Prostate gland (tissue), 2 donors: Measurements from ENCODE around the gene EVC.

ENCODE experiments used
- POLR2A ChIP-seq: fragments of 450-650 bp; IDR thresholded peaks from one replicate; pipeline ENCODE4 v1.6.1; 2016; ENCODE audit warnings: antibody characterized with exemption, mild to moderate bottlenecking
- TF ChIP-seq, protein P1 (sequence below), 4 experiments: fragments of 200-600 bp in 2 of 4; fragments of 450-650 bp in 2 of 4; sonication (generic) in 2 of 4; IDR thresholded peaks; 1 replicate in 3 of 4; 2 replicates in 1 of 4; pipeline ENCODE4 v1.5.1; 2016 to 2019; ENCODE audit warnings: antibody characterized with exemption in 4 of 4, mild to moderate bottlenecking in 2 of 4, moderate library complexity in 2 of 4

DNA sequence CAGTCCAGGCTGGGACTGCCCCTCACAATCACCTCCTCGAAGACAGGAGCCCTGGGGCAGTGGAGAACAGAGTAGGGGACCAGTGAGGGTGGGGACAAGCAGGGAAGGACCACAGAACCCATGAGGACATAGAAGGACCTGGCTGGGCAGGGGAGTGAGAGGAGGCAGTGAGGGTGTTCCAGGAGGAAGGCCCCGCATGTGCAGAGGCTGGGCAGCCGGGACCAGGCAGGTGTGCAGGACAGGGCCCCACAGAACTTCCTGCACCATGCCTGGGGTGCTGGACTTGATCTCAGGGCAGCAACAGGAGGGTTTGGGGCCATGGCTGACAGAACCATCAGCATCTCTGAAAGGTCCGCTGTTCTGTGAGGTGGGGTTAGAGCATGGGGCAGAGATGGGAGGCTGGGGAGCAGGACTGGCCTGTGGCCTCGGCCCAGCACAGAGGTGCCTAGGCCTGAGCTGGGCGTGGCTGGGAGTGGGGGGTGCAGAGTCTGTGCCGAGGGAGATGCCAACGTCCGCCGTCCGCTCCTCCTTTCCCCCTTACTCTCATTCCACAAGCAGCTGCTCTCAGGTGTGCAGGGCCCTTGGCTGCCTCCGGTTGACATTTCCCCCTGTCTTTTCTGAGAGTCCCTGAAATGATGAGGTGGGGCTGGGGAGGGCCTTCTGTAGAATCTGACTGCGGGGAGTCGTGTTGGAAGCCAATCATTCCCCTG, 40.8 kb downstream of the EVC start:
- TF ChIP-seq, protein P1, sequence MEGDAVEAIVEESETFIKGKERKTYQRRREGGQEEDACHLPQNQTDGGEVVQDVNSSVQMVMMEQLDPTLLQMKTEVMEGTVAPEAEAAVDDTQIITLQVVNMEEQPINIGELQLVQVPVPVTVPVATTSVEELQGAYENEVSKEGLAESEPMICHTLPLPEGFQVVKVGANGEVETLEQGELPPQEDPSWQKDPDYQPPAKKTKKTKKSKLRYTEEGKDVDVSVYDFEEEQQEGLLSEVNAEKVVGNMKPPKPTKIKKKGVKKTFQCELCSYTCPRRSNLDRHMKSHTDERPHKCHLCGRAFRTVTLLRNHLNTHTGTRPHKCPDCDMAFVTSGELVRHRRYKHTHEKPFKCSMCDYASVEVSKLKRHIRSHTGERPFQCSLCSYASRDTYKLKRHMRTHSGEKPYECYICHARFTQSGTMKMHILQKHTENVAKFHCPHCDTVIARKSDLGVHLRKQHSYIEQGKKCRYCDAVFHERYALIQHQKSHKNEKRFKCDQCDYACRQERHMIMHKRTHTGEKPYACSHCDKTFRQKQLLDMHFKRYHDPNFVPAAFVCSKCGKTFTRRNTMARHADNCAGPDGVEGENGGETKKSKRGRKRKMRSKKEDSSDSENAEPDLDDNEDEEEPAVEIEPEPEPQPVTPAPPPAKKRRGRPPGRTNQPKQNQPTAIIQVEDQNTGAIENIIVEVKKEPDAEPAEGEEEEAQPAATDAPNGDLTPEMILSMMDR (IDR thresholded peaks at IDR 0.05), result no peak
- no peak for TF ChIP-seq POLR2A
